Raji (cell line): ENCODE results near the gene COL19A1.

Source experiments
- POLR2A ChIP-seq: IDR thresholded peaks from 2 replicates; pipeline ENCODE4 v1.6.1; 2011; ENCODE audit warnings: low read depth, low read length, control low read depth; ENCODE audit not compliant: insufficient read depth

COL19A1 gene

GRCh38 chr6:70118670-70119069, 252.3 kb downstream of the COL19A1 start:
- no peak for TF ChIP-seq POLR2A

- TF ChIP-seq POLR2A, result no peak
These were observed 253.0 kb downstream of the COL19A1 start for GRCh38 chr6:70119218-70119835.

- TF ChIP-seq POLR2A, result no peak
These were observed 258.1 kb downstream of the COL19A1 start for GRCh38 chr6:70124443-70124842.

- no peak for TF ChIP-seq POLR2A
These were observed 258.7 kb downstream of the COL19A1 start for GRCh38 chr6:70124882-70125545.

- no peak for TF ChIP-seq POLR2A
These were observed 259.2 kb downstream of the COL19A1 start for GRCh38 chr6:70125602-70126001.

GRCh38 chr6:70129341-70129740, 263.0 kb downstream of the COL19A1 start:
- TF ChIP-seq POLR2A, result no peak

- TF ChIP-seq POLR2A, result no peak
These were observed 264.5 kb downstream of the COL19A1 start for GRCh38 chr6:70130865-70131264.

- TF ChIP-seq POLR2A, result no peak
These were observed 265.2 kb downstream of the COL19A1 start for GRCh38 chr6:70131528-70131927.

GRCh38 chr6:70133246-70133645, 266.9 kb downstream of the COL19A1 start:
- no peak for TF ChIP-seq POLR2A

- no peak for TF ChIP-seq POLR2A
These were observed 268.2 kb downstream of the COL19A1 start for GRCh38 chr6:70134542-70134941.

- no peak for TF ChIP-seq POLR2A
These were observed 269.1 kb downstream of the COL19A1 start for GRCh38 chr6:70135219-70136160.

- TF ChIP-seq POLR2A, result no peak
These were observed 270.6 kb downstream of the COL19A1 start for GRCh38 chr6:70136996-70137395.

- TF ChIP-seq POLR2A, result no peak
These were observed 274.1 kb downstream of the COL19A1 start for GRCh38 chr6:70140496-70140895.

GRCh38 chr6:70142034-70142433, 275.7 kb downstream of the COL19A1 start:
- TF ChIP-seq POLR2A, result no peak

GRCh38 chr6:70145178-70145577, 278.8 kb downstream of the COL19A1 start:
- no peak for TF ChIP-seq POLR2A

- no peak for TF ChIP-seq POLR2A
These were observed 282.9 kb downstream of the COL19A1 start for GRCh38 chr6:70149209-70149788.

- TF ChIP-seq POLR2A, result no peak
These were observed 284.2 kb downstream of the COL19A1 start for GRCh38 chr6:70150521-70150920.
